ENCODE data around the gene ECI2.

DNA sequence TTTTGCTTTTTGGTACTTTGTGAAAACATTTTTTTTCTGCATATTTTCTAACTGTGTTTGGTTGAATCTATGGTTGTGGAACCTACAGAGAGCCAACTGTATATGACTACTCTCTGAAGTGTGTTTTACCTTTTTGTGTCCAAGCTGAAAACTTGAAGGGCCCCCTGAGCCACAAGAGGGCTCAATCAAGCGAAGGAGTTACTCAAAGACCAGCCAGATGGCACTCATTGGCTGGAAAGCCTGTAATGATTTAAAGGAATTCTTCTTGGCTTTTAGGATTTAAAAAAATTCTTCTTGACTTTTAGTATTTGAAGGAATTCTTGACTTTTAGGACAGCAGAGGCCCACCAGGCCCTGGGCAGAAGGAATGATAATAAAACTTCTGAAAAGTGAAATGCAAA lies 27.0 kb upstream of the ECI2 start:
- TF ChIP-seq, protein P1, sequence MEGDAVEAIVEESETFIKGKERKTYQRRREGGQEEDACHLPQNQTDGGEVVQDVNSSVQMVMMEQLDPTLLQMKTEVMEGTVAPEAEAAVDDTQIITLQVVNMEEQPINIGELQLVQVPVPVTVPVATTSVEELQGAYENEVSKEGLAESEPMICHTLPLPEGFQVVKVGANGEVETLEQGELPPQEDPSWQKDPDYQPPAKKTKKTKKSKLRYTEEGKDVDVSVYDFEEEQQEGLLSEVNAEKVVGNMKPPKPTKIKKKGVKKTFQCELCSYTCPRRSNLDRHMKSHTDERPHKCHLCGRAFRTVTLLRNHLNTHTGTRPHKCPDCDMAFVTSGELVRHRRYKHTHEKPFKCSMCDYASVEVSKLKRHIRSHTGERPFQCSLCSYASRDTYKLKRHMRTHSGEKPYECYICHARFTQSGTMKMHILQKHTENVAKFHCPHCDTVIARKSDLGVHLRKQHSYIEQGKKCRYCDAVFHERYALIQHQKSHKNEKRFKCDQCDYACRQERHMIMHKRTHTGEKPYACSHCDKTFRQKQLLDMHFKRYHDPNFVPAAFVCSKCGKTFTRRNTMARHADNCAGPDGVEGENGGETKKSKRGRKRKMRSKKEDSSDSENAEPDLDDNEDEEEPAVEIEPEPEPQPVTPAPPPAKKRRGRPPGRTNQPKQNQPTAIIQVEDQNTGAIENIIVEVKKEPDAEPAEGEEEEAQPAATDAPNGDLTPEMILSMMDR (IDR thresholded peaks at IDR 0.05; ENCODE audit: borderline replicate concordance, extremely low read depth, low read length, poor library complexity, severe bottlenecking), result no peak
- TF ChIP-seq EZH2 (IDR thresholded peaks at IDR 0.05; ENCODE audit: borderline replicate concordance, low read depth, low read length, severe bottlenecking), result no peak

Data from DND-41 (cell line).